Measurements from ENCODE around the gene EPB41L1.

GRCh38 chr20:36266189-36266588 lies 111.6 kb downstream of the EPB41L1 start:
- TF ChIP-seq CTCF (IDR thresholded peaks at IDR 0.05) = no peak
- TF ChIP-seq POLR2A (IDR thresholded peaks at IDR 0.05) = no peak

Data from lower leg skin (tissue), 3 donors.